ENCODE data around the gene CFAP20DC. TPM values are rescaled to one million over a fixed set of nuclear protein-coding genes. Genes with fewer than 3 reads are reported as not detected.
A peak's percentile ranks its signal among the peaks of the same experiment; 100 is the strongest.
"Not testable (repeated sequence)": the region's sequence is repeated elsewhere in the genome, so short reads cannot be mapped to it uniquely, and the experiment has no call there.

The CFAP20DC gene
- total RNA-seq, result 1 to 10 TPM; 1.2 to 1.4 TPM
- 1 to 10 TPM; 4.9 to 7.7 (median 6.6) TPM for polyA plus RNA-seq (ENCODE audit: insufficient read length in 6 of 6)
- long read RNA-seq, donor 1, result 0 reads
- long read RNA-seq, donor 2, partial matches to known transcripts, result 0 of 1 reads
- long read RNA-seq, donor 2, other reads (novel, unspliced or antisense), result 0 of 1 reads
- long read RNA-seq, donor 3, result 0 reads
- long read RNA-seq, donor 4, partial matches to known transcripts, result 0 of 3 reads
- long read RNA-seq, donor 4, other reads (novel, unspliced or antisense), result 3 of 3 reads
- long read RNA-seq, donor 5, result 0 reads
- long read RNA-seq, donor 6, result 0 reads
- long read RNA-seq, donor 7, result 0 reads
- long read RNA-seq, donor 8, result 0 reads
- long read RNA-seq, donor 9, result 0 reads
- long read RNA-seq, donor 10, result 0 reads
- long read RNA-seq, donor 11, result 0 reads
- long read RNA-seq, donor 12, result 0 reads

DNA sequence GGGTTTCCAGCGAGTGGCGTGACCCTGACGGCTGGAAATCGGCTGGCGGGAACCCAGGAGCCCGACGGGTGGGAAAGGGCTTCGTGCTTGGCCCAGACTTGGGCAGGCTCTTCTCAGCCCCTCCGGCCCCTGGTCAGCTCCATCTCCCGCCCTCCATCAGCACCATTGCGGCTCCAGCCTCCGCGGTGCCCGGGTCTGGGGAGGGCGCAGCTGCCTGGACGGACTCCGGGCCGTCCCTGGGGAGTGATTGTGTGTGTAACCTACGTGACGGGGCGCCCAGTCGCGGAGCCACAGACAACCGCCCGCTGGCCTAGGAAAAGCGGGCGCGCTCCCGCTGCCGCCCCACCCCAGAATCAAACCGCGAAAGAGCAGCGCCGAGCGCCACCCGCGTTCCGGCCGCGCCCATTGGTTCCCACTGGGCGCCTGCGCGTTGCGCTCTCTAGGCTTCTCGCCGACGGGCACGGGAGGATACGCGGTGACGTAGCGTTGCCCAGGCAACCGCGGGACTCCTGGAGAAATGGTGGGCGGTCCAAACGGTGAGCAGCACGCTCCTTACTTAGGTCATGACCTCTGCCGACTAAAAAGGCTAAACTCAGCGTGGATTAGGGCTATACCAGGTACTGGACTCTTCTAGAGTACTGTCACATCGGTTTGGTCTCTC is at the start of gene CFAP20DC:
Gene CFAP20DC, minus strand, starts transcription at position 355 of the 661 bp plus-strand sequence. CDS start 394 bp downstream, outside the sequence.
- Histone ChIP-seq H3K27me3 (no peaks in the 10 kb centered on the region), H3K4me1 (peaks cover 0 to 5% of the 10 kb centered on the region in 2 donors), H3K36me3 (no peaks in the 10 kb centered on the region), H3K4me3 (peak within 1 kb of the TSS; percentile 45 to 57), H3K27ac (peak within 1 kb of the TSS in 1 of 2 donors; percentile 43), H3K9me3 (no peaks in the 10 kb centered on the region)
- ATAC-seq (peak; percentile 100), DNase-seq (peak; percentile 92 to 98 (median 93))
- intact Hi-C loops (cut with DNase I), result loop anchor here in 1 of 2 donors (10.0 kb wide), 1 partner anchor 415 kb away; no protein-coding TSS in a partner anchor
- TF ChIP-seq, protein P1, sequence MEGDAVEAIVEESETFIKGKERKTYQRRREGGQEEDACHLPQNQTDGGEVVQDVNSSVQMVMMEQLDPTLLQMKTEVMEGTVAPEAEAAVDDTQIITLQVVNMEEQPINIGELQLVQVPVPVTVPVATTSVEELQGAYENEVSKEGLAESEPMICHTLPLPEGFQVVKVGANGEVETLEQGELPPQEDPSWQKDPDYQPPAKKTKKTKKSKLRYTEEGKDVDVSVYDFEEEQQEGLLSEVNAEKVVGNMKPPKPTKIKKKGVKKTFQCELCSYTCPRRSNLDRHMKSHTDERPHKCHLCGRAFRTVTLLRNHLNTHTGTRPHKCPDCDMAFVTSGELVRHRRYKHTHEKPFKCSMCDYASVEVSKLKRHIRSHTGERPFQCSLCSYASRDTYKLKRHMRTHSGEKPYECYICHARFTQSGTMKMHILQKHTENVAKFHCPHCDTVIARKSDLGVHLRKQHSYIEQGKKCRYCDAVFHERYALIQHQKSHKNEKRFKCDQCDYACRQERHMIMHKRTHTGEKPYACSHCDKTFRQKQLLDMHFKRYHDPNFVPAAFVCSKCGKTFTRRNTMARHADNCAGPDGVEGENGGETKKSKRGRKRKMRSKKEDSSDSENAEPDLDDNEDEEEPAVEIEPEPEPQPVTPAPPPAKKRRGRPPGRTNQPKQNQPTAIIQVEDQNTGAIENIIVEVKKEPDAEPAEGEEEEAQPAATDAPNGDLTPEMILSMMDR (IDR thresholded peaks at IDR 0.05), result no peak

DNA sequence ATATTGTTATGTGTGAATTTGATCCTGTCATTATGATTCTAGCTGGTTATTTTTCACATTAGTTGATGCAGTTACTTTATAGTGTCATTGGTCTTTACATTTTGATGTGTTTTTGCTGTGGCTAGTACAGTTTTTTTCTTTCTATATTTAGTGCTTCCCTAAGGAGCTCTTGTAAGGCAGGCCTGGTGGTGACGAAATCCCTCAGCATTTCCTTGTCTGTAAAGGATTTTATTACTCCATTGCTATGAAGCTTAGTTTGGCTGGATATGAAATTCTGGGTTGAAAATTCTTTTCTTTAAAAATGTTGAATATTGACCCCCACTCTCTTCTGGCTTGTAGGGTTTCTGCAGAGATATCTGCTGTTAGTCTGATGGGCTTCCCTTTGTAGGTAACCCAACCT is 48.7 kb upstream of the CFAP20DC start:
- H3K27ac ChIP-seq; H3K9me3 ChIP-seq; DNase-seq; H3K27me3 ChIP-seq; intact Hi-C loops (cut with DNase I); H3K36me3 ChIP-seq; ATAC-seq; H3K4me3 ChIP-seq; H3K4me1 ChIP-seq: not testable (repeated sequence)

DNA sequence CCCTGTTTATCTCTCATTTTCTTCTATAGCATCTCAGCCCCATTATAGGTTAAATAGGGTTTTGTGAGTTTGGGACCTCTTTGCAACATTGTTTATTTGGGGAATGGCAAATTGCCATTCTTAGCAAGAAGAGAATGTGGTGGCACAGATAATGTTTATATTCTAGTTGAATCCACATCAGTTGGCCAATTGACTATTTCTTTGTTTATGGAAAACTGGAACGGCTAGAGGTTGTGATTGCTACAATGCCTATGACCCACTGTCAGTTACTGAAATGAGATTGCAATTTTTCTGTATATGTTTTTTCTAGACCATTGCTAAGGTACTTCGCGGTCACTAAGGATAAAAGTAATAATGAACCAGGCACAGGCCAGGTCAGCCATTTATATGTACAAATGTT is 44.6 kb upstream of the CFAP20DC start:
- Histone ChIP-seq H3K36me3 (no peaks in the 10 kb centered on the region), H3K9me3 (peaks cover 0 to 3% of the 10 kb centered on the region in 2 donors), H3K4me1 (no peaks in the 10 kb centered on the region), H3K4me3 (no peak overlapping the region), H3K27me3 (no peaks in the 10 kb centered on the region), H3K27ac (no peak overlapping the region)
- no peak for DNase-seq
- intact Hi-C loops (cut with DNase I), result no loop called here
- no peak for ATAC-seq
- TF ChIP-seq, protein P1 (IDR thresholded peaks at IDR 0.05), result no peak

DNA sequence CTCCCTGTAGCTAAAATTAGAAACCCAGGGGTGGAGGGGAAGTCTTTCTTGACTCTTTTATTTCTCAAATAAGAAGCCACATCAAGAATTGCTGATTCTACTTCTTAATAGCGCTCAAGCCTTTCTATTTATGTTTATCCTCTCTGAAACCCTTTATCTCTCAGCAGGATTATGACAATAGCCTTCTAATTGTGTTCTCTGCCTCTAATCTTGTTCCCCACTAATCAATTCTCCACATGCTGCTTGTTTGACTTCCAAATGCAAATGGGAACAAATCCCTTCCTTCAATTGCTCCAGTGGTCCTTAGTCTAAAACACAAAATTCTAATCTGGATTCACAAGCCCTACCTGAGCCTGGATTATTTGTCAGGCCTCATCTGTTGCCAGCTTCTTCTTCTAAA is 43.7 kb upstream of the CFAP20DC start:
- H3K4me3 ChIP-seq, result no peak overlapping the region
- intact Hi-C loops (cut with DNase I), result no loop called here
- DNase-seq, result no peak
- no peaks in the 10 kb centered on the region for H3K4me1 ChIP-seq
- no peak overlapping the region for H3K27ac ChIP-seq
- H3K27me3 ChIP-seq, result no peaks in the 10 kb centered on the region
- TF ChIP-seq, protein P1 (IDR thresholded peaks at IDR 0.05), result no peak
- no peaks in the 10 kb centered on the region for H3K36me3 ChIP-seq
- peaks cover 0 to 3% of the 10 kb centered on the region in 2 donors for H3K9me3 ChIP-seq
- ATAC-seq, result no peak

- no peaks in the 10 kb centered on the region for H3K4me1 ChIP-seq
- intact Hi-C loops (cut with DNase I), result no loop called here
- no peak overlapping the region for H3K27ac ChIP-seq
- ATAC-seq (no peak), DNase-seq (no peak)
- H3K27me3 ChIP-seq, result no peaks in the 10 kb centered on the region
- H3K36me3 ChIP-seq, result no peaks in the 10 kb centered on the region
- H3K4me3 ChIP-seq, result no peak overlapping the region
- TF ChIP-seq, protein P1 (IDR thresholded peaks at IDR 0.05), result no peak
- H3K9me3 ChIP-seq, result no peaks in the 10 kb centered on the region
Measured at GRCh38 chr3:59088761-59089160, 38.9 kb upstream of the CFAP20DC start.

Measured in left lung (tissue), 14 donors.